ENCODE data around the gene RBM46. TPM values are rescaled to one million over a fixed set of nuclear protein-coding genes. Genes with fewer than 3 reads are reported as not detected.

Gene RBM46
- total RNA-seq, 1 experiment from 2014 or later: 4.6 TPM

DNA sequence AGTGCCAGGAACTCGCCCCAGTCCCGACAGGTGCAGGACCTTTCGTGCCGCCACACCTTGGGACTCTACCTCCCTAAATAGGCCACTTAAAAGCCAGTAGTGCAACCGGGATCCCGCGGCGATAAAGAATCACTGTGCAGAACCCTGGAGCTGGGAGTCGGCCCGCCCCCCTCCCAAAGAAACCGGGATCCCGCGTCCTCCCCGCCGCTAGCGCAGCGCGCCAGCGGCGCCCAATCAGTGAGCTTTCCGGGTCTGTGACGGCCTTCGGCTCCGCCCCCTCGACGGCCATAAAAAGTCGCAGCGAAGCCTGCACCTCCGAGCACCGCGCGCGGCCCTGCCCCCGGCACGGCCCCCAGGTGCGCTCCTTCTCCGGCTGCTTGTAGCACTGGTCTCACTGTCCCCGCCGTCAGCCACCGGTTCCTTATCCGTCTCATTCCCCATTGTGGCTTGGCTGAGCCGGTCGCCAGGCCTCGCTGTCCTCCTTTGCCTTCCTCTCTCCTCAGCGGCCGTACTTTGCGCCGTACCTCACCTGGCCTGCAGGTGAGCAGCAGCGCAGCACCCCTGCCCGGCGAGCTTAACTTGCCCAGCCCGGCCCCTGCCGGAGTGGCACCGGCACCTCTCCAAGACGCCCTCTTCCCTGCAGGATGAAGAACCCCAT, 37.3 kb upstream of the RBM46 start, which contains the start of gene LRAT:
TSS of gene LRAT (plus strand) at position 318 of the 658 bp plus-strand sequence. CDS start at position 645, 327 bp downstream.
- H3K36me3 Mint-ChIP-seq: peaks cover 10% of the 10 kb centered on the region
- H3K27ac Mint-ChIP-seq: peak within 1 kb of the TSS; percentile 89
- peaks cover 62% of the 10 kb centered on the region for H3K4me1 Mint-ChIP-seq
- peaks cover 38% of the 10 kb centered on the region for H3K27me3 Mint-ChIP-seq (ENCODE audit: low read depth)
- POLR2A ChIA-PET: interaction anchor here (0.7 to 1.9 kb wide), 7 partner anchors 12 to 235 kb away, joined by 3 to 8 read pairs (median 3); no protein-coding TSS in a partner anchor
- DNase-seq (ENCODE audit: low spot score) (peak; percentile 90), ATAC-seq (peak; percentile 76)
- CTCF ChIA-PET: interaction anchor here (0.6 to 4.2 kb wide), 21 partner anchors 11 to 287 kb away, joined by 3 to 15 read pairs (median 4); partner anchors contain the start of genes FGA and PLRG1
- H3K9me3 Mint-ChIP-seq: no peaks in the 10 kb centered on the region
- H3K4me3 Mint-ChIP-seq: peak within 1 kb of the TSS; percentile 95
- TF ChIP-seq, protein P1, sequence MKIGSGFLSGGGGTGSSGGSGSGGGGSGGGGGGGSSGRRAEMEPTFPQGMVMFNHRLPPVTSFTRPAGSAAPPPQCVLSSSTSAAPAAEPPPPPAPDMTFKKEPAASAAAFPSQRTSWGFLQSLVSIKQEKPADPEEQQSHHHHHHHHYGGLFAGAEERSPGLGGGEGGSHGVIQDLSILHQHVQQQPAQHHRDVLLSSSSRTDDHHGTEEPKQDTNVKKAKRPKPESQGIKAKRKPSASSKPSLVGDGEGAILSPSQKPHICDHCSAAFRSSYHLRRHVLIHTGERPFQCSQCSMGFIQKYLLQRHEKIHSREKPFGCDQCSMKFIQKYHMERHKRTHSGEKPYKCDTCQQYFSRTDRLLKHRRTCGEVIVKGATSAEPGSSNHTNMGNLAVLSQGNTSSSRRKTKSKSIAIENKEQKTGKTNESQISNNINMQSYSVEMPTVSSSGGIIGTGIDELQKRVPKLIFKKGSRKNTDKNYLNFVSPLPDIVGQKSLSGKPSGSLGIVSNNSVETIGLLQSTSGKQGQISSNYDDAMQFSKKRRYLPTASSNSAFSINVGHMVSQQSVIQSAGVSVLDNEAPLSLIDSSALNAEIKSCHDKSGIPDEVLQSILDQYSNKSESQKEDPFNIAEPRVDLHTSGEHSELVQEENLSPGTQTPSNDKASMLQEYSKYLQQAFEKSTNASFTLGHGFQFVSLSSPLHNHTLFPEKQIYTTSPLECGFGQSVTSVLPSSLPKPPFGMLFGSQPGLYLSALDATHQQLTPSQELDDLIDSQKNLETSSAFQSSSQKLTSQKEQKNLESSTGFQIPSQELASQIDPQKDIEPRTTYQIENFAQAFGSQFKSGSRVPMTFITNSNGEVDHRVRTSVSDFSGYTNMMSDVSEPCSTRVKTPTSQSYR (CRISPR knock-in tag; IDR thresholded peaks at IDR 0.05): no peak; the same call in 1 of the 2 replicates
- TF ChIP-seq, protein P2, sequence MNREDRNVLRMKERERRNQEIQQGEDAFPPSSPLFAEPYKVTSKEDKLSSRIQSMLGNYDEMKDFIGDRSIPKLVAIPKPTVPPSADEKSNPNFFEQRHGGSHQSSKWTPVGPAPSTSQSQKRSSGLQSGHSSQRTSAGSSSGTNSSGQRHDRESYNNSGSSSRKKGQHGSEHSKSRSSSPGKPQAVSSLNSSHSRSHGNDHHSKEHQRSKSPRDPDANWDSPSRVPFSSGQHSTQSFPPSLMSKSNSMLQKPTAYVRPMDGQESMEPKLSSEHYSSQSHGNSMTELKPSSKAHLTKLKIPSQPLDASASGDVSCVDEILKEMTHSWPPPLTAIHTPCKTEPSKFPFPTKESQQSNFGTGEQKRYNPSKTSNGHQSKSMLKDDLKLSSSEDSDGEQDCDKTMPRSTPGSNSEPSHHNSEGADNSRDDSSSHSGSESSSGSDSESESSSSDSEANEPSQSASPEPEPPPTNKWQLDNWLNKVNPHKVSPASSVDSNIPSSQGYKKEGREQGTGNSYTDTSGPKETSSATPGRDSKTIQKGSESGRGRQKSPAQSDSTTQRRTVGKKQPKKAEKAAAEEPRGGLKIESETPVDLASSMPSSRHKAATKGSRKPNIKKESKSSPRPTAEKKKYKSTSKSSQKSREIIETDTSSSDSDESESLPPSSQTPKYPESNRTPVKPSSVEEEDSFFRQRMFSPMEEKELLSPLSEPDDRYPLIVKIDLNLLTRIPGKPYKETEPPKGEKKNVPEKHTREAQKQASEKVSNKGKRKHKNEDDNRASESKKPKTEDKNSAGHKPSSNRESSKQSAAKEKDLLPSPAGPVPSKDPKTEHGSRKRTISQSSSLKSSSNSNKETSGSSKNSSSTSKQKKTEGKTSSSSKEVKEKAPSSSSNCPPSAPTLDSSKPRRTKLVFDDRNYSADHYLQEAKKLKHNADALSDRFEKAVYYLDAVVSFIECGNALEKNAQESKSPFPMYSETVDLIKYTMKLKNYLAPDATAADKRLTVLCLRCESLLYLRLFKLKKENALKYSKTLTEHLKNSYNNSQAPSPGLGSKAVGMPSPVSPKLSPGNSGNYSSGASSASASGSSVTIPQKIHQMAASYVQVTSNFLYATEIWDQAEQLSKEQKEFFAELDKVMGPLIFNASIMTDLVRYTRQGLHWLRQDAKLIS (CRISPR knock-in tag; IDR thresholded peaks at IDR 0.05; ENCODE audit: borderline replicate concordance): peak; percentile 78
- TF ChIP-seq NR1H2 (CRISPR knock-in tag; IDR thresholded peaks at IDR 0.05) (no peak), ELF4 (CRISPR knock-in tag; IDR thresholded peaks at IDR 0.05; ENCODE audit: low read depth) (no peak), ETV6 (CRISPR knock-in tag; IDR thresholded peaks at IDR 0.05) (peak; percentile 87), MXD4 (CRISPR knock-in tag; IDR thresholded peaks at IDR 0.05; ENCODE audit: borderline replicate concordance) (no peak), ZBTB21 (CRISPR knock-in tag; IDR thresholded peaks at IDR 0.05; ENCODE audit: borderline replicate concordance) (peak; percentile 64; the same call in 1 of the 2 replicates), ZNF263 (CRISPR knock-in tag; IDR thresholded peaks at IDR 0.05; ENCODE audit: low read depth) (no peak), PRRX2 (CRISPR knock-in tag; IDR thresholded peaks at IDR 0.05) (no peak), CBFB (CRISPR knock-in tag; IDR thresholded peaks at IDR 0.05; ENCODE audit: low read depth) (0 out of 2 replicates have a peak, but pooled peaks have one; percentile 31), RELA (CRISPR knock-in tag; IDR thresholded peaks at IDR 0.05; ENCODE audit: borderline replicate concordance) (no peak), GRHL2 (CRISPR knock-in tag; IDR thresholded peaks at IDR 0.05; ENCODE audit: insufficient replicate concordance, severe bottlenecking) (no peak), CREM (CRISPR knock-in tag; IDR thresholded peaks at IDR 0.05) (no peak), TP53 (CRISPR knock-in tag; IDR thresholded peaks at IDR 0.05) (no peak; the same call in 1 of the 2 replicates)
- TF ChIP-seq, protein P3, sequence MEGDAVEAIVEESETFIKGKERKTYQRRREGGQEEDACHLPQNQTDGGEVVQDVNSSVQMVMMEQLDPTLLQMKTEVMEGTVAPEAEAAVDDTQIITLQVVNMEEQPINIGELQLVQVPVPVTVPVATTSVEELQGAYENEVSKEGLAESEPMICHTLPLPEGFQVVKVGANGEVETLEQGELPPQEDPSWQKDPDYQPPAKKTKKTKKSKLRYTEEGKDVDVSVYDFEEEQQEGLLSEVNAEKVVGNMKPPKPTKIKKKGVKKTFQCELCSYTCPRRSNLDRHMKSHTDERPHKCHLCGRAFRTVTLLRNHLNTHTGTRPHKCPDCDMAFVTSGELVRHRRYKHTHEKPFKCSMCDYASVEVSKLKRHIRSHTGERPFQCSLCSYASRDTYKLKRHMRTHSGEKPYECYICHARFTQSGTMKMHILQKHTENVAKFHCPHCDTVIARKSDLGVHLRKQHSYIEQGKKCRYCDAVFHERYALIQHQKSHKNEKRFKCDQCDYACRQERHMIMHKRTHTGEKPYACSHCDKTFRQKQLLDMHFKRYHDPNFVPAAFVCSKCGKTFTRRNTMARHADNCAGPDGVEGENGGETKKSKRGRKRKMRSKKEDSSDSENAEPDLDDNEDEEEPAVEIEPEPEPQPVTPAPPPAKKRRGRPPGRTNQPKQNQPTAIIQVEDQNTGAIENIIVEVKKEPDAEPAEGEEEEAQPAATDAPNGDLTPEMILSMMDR (IDR thresholded peaks at IDR 0.05): peak; percentile 33
- TF ChIP-seq, protein P4, sequence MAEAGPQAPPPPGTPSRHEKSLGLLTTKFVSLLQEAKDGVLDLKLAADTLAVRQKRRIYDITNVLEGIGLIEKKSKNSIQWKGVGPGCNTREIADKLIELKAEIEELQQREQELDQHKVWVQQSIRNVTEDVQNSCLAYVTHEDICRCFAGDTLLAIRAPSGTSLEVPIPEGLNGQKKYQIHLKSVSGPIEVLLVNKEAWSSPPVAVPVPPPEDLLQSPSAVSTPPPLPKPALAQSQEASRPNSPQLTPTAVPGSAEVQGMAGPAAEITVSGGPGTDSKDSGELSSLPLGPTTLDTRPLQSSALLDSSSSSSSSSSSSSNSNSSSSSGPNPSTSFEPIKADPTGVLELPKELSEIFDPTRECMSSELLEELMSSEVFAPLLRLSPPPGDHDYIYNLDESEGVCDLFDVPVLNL (CRISPR knock-in tag; IDR thresholded peaks at IDR 0.05; ENCODE audit: borderline replicate concordance, low read depth): no peak; the same call in 1 of the 2 replicates
- TF ChIP-seq, protein P5, sequence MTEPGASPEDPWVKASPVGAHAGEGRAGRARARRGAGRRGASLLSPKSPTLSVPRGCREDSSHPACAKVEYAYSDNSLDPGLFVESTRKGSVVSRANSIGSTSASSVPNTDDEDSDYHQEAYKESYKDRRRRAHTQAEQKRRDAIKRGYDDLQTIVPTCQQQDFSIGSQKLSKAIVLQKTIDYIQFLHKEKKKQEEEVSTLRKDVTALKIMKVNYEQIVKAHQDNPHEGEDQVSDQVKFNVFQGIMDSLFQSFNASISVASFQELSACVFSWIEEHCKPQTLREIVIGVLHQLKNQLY (CRISPR knock-in tag; IDR thresholded peaks at IDR 0.05): no peak
- TF ChIP-seq, protein P6, sequence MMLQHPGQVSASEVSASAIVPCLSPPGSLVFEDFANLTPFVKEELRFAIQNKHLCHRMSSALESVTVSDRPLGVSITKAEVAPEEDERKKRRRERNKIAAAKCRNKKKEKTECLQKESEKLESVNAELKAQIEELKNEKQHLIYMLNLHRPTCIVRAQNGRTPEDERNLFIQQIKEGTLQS (CRISPR knock-in tag; conservative IDR thresholded peaks at IDR 0.05): no peak
- TF ChIP-seq, protein P7, sequence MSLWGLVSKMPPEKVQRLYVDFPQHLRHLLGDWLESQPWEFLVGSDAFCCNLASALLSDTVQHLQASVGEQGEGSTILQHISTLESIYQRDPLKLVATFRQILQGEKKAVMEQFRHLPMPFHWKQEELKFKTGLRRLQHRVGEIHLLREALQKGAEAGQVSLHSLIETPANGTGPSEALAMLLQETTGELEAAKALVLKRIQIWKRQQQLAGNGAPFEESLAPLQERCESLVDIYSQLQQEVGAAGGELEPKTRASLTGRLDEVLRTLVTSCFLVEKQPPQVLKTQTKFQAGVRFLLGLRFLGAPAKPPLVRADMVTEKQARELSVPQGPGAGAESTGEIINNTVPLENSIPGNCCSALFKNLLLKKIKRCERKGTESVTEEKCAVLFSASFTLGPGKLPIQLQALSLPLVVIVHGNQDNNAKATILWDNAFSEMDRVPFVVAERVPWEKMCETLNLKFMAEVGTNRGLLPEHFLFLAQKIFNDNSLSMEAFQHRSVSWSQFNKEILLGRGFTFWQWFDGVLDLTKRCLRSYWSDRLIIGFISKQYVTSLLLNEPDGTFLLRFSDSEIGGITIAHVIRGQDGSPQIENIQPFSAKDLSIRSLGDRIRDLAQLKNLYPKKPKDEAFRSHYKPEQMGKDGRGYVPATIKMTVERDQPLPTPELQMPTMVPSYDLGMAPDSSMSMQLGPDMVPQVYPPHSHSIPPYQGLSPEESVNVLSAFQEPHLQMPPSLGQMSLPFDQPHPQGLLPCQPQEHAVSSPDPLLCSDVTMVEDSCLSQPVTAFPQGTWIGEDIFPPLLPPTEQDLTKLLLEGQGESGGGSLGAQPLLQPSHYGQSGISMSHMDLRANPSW (CRISPR knock-in tag; conservative IDR thresholded peaks at IDR 0.05; ENCODE audit: low read depth): no peak
- TF ChIP-seq, protein P8, sequence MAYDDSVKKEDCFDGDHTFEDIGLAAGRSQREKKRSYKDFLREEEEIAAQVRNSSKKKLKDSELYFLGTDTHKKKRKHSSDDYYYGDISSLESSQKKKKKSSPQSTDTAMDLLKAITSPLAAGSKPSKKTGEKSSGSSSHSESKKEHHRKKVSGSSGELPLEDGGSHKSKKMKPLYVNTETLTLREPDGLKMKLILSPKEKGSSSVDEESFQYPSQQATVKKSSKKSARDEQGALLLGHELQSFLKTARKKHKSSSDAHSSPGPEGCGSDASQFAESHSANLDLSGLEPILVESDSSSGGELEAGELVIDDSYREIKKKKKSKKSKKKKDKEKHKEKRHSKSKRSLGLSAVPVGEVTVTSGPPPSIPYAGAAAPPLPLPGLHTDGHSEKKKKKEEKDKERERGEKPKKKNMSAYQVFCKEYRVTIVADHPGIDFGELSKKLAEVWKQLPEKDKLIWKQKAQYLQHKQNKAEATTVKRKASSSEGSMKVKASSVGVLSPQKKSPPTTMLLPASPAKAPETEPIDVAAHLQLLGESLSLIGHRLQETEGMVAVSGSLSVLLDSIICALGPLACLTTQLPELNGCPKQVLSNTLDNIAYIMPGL (CRISPR knock-in tag; IDR thresholded peaks at IDR 0.05): no peak; the same call in 1 of the 2 replicates
